DND-41 (cell line): ENCODE results near the gene HTT-AS.

Experiments
- CTCF ChIP-seq: IDR thresholded peaks from 2 replicates; pipeline ENCODE4 v1.5.1; 2012; ENCODE audit warnings: borderline replicate concordance, low read length, moderate library complexity, mild to moderate bottlenecking; ENCODE audit not compliant: poor library complexity, severe bottlenecking; ENCODE audit errors: extremely low read depth
- EZH2 ChIP-seq: IDR thresholded peaks from 3 replicates; pipeline ENCODE4 v1.6.1; 2012; ENCODE audit warnings: borderline replicate concordance, low read depth, mild to moderate bottlenecking, moderate library complexity, low read length, inconsistent platforms; ENCODE audit not compliant: severe bottlenecking

GRCh38 chr4:3046162-3046561 is 28.2 kb downstream of the HTT-AS start:
- no peak for TF ChIP-seq CTCF
- TF ChIP-seq EZH2, result no peak
